PFSK-1 (cell line): ENCODE data around the gene EEF1AKMT2.

Source experiments
- FOXP2 ChIP-seq: optimal IDR thresholded peaks from 2 replicates; pipeline ENCODE3; 2011; ENCODE audit warnings: borderline replicate concordance, control low read depth, inconsistent platforms; ENCODE audit not compliant: insufficient read depth; ENCODE audit errors: extremely low read length, extremely low read depth
- POLR2AphosphoS5 ChIP-seq: IDR thresholded peaks from 2 replicates; pipeline ENCODE4 v1.6.1; 2012; ENCODE audit warnings: low read depth, mild to moderate bottlenecking, control low read depth, low read length, moderate library complexity
- REST ChIP-seq, 2 experiments: IDR thresholded peaks; 2 replicates each; pipeline versions ENCODE4 v1.6.1 to v1.8.0; 2011 to 2012; ENCODE audit warnings: low read depth in 2 of 2, low read length in 2 of 2, control low read depth in 1 of 2, inconsistent platforms in 1 of 2, mild to moderate bottlenecking in 1 of 2, moderate library complexity in 1 of 2; ENCODE audit not compliant: insufficient read depth in 1 of 2
- SIN3A ChIP-seq: IDR thresholded peaks from 2 replicates; pipeline ENCODE4 v1.6.1; 2012; ENCODE audit warnings: mild to moderate bottlenecking, low read length, moderate library complexity, borderline replicate concordance; ENCODE audit not compliant: insufficient read depth
- TAF1 ChIP-seq: IDR thresholded peaks from 2 replicates; pipeline ENCODE4 v1.6.1; 2012; ENCODE audit warnings: low read length, control low read depth, borderline replicate concordance; ENCODE audit not compliant: insufficient read depth

Gene EEF1AKMT2

DNA sequence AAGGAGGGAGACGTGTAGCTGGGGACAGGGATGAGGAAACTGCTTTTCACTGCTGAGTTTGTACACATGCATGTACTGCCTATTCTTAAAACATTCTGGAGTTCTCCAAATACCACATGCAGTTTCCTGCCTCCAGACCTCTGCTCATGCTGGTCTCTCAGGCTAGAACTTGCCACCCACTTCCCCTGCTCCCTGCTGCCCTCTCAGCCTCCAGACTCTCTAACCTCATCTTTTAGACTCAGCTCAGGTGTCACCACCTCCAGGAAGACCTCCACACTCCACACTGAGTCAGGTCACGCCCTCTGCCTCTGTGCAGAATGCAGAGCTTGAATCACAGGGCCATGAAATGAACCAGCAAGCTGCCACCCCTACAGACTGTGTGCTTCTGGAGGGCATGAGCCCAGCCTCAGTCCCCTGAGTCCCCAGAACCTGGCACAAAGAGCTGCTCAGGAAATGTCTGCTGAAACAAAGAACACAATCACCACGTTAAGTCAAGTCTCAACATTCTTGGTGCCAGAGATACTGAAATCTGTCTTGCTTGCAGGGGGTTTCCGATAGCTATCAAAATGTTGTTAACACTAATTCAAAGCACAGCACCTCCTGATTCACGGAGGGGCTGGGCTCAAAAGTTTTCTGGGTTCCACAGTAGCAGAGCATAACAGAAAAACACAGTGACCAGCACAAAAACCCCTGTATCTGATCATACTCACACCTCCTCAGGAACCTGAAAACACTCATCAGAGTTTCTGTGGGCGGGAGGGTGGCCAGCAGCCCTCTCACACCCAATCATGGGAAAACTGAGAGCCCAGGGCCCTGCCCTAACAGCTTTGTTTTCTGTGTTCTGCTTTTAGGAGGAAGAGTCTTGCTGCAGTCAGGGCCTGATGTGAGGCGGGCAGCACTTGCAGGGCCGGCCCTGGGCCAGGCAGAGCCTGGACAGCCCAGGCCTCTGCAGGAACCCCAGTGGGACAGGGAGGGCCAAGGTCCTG, 68.6 kb downstream of the EEF1AKMT2 start:
- TF ChIP-seq REST (IDR thresholded peaks at IDR 0.05; ENCODE audit: insufficient read depth in 1 of 2, low read depth in 2 of 2, low read length in 2 of 2), result no peak
- TF ChIP-seq POLR2AphosphoS5, result no peak
- TF ChIP-seq TAF1, result no peak
- no peak for TF ChIP-seq FOXP2
- TF ChIP-seq SIN3A, result no peak

GRCh38 chr10:124721330-124722045, 70.2 kb downstream of the EEF1AKMT2 start:
- TF ChIP-seq TAF1 (no peak), REST (IDR thresholded peaks at IDR 0.05; ENCODE audit: insufficient read depth in 1 of 2, low read depth in 2 of 2, low read length in 2 of 2) (no peak), FOXP2 (no peak), SIN3A (no peak), POLR2AphosphoS5 (no peak)

GRCh38 chr10:124719213-124719851, 72.4 kb downstream of the EEF1AKMT2 start:
- no peak for TF ChIP-seq REST (IDR thresholded peaks at IDR 0.05; ENCODE audit: insufficient read depth in 1 of 2, low read depth in 2 of 2, low read length in 2 of 2)
- TF ChIP-seq FOXP2, result no peak
- TF ChIP-seq SIN3A, result no peak
- no peak for TF ChIP-seq TAF1
- TF ChIP-seq POLR2AphosphoS5, result no peak

DNA sequence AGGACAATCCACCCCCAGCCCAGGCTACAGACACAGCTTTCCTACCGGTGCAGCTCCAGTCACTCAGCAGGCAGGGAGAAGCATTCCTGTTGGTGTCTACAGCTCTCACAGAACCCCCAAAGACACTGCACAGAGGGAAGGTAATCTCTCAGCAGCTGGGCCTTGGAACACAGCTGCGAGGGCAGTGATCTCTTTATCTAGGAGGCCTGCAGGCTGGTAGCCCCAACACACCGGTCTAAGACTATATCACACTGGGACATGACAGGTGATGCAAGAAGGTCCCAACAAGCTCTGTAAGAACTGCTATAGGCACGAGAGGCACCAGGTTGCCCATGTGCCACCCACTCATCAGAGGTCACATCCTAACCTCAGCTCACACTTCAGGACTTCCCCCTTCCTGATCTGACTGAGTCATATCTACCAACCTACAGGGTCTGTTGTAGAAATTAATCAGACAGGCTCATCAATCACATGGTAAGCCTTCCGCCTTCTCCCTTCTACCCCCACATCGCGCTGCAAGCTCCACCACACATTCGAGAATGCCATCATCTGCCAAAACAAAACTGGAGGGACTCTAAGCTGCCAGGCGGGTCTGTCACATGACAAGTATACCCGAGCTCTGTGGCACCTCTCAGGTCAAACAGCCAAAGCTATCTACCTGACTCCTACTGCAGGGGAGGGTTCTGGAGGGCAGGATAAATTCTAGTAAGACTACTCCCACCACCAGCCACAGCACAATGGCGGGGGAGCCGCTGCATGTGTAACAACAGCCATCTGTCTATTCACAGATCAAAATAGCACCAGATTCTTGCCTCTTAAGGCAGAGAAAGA, 73.6 kb downstream of the EEF1AKMT2 start:
- TF ChIP-seq POLR2AphosphoS5, result no peak
- TF ChIP-seq FOXP2, result no peak
- no peak for TF ChIP-seq SIN3A
- no peak for TF ChIP-seq TAF1
- no peak for TF ChIP-seq REST (IDR thresholded peaks at IDR 0.05; ENCODE audit: insufficient read depth in 1 of 2, low read depth in 2 of 2, low read length in 2 of 2)
